NCI-H2227 treated with DMSO at 0.1 percent for 48 hours (cell line): ENCODE results near the gene ERFE.

Source experiments
- DNase-seq: peaks from one replicate; lab custom pipeline; 2025; lab: John Stamatoyannopoulos, UW

Gene ERFE

GRCh38 chr2:238126775-238127164 lies 32.0 kb upstream of the ERFE start:
- no peak for DNase-seq

GRCh38 chr2:238127165-238128060 lies 31.4 kb upstream of the ERFE start:
- DNase-seq, result no peak

GRCh38 chr2:238128061-238128440 lies 30.7 kb upstream of the ERFE start:
- no peak for DNase-seq

GRCh38 chr2:238128534-238129001 lies 30.2 kb upstream of the ERFE start:
- DNase-seq, result no peak

GRCh38 chr2:238129166-238130010 lies 29.4 kb upstream of the ERFE start:
- DNase-seq, result no peak

GRCh38 chr2:238130111-238130695 lies 28.6 kb upstream of the ERFE start:
- no peak for DNase-seq

- DNase-seq, result no peak
These were observed 27.8 kb upstream of the ERFE start for GRCh38 chr2:238130696-238131628.

GRCh38 chr2:238131761-238132462 lies 26.9 kb upstream of the ERFE start:
- no peak for DNase-seq

- no peak for DNase-seq
These were observed 26.0 kb upstream of the ERFE start for GRCh38 chr2:238132463-238133450.

GRCh38 chr2:238133499-238134392 lies 25.0 kb upstream of the ERFE start:
- DNase-seq, result no peak

- DNase-seq, result no peak
These were observed 24.4 kb upstream of the ERFE start for GRCh38 chr2:238134393-238134785.

- no peak for DNase-seq
These were observed 23.1 kb upstream of the ERFE start for GRCh38 chr2:238135601-238136150.

GRCh38 chr2:238136820-238137537 lies 21.8 kb upstream of the ERFE start:
- no peak for DNase-seq

- no peak for DNase-seq
These were observed 20.9 kb upstream of the ERFE start for GRCh38 chr2:238137885-238138284.

GRCh38 chr2:238138331-238139195 lies 20.2 kb upstream of the ERFE start, which contains the start of gene KLHL30:
Gene KLHL30, plus strand, starts transcription at chr2:238138668. Its CDS starts 2,087 bp downstream, at chr2:238140755.
- no peak for DNase-seq
